BLaER1 treated with 17β-estradiol and CSF1 and Interleukin-3, amounts not matched to agents 10 nM and 100 nM (cell line): Measurements from ENCODE around the gene TM9SF2.
"Not testable (repeated sequence)": the region's sequence is repeated elsewhere in the genome, so short reads cannot be mapped to it uniquely, and the experiment has no call there.

ENCODE experiments used
- H3K27ac ChIP-seq, 11 experiments: shearing (Covaris generic); formaldehyde crosslinking; 2 replicates each; pipeline ENCODE4 v1.8.1; 2022
- H3K27me3 ChIP-seq, 11 experiments: shearing (Covaris generic); formaldehyde crosslinking; 2 replicates each; pipeline ENCODE4 v1.8.1; 2022
- H3K36me3 ChIP-seq, 11 experiments: shearing (Covaris generic); formaldehyde crosslinking; 2 replicates each; pipeline ENCODE4 v1.8.1; 2022
- H3K4me1 ChIP-seq, 10 experiments: shearing (Covaris generic); formaldehyde crosslinking; 2 replicates each; pipeline ENCODE4 v1.8.1; 2022
- H3K4me2 ChIP-seq, 11 experiments: shearing (Covaris generic); formaldehyde crosslinking; 2 replicates each; pipeline ENCODE4 v1.8.1; 2022
- H3K4me3 ChIP-seq, 10 experiments: shearing (Covaris generic); formaldehyde crosslinking; 2 replicates each; pipeline ENCODE4 v1.8.1; 2022
- H3K9ac ChIP-seq, 11 experiments: shearing (Covaris generic); formaldehyde crosslinking; 2 replicates each; pipeline ENCODE4 v1.8.1; 2022
- H3K9me3 ChIP-seq, 11 experiments: shearing (Covaris generic); formaldehyde crosslinking; replicated peaks in 1 of 11; 2 replicates each; pipeline ENCODE4 v1.8.1; 2022
- H4K20me1 ChIP-seq, 11 experiments: shearing (Covaris generic); formaldehyde crosslinking; 2 replicates each; pipeline ENCODE4 v1.8.1; 2022
- Cebpa-rat ChIP-seq, 11 experiments: shearing (Covaris generic); IDR thresholded peaks; 2 replicates each; pipeline ENCODE4 v1.8.1; 2022

Gene TM9SF2

DNA sequence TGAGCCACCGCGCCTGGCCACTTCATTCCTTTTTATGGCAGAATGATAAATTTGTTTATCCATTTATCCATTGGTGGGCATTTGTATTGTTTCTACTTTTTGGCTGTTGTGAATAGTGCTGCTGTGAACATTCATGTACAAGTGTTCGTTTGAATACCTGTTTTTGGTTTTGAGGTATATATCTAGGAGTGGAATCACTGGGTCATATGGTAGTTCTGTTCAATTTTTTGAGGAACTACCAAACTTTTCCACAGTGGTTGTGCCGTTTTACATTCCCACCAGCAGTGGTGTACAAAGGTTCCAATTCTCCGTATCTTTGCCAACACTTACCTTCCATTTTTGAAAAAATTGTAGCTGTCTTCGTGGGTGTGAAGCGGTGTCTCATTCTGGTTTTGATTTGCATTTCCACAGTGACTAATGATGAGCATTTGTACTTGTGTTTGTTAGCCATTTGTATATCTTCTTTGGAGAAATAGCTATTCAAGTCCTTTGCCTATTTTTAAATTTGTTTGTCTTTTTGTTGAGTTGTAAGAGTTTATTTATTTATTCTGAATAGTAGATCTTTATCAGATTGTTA is 55.7 kb downstream of the TM9SF2 start:
- H3K4me3 ChIP-seq: no peak overlapping the region
- H4K20me1 ChIP-seq: peaks cover 0 to 36% (median 0%) of the 10 kb centered on the region in 11 experiments; a peak in 3 of 22 replicates
- H3K27ac ChIP-seq: no peak overlapping the region
- H3K27me3 ChIP-seq: no peaks in the 10 kb centered on the region
- no peak overlapping the region for H3K4me2 ChIP-seq
- no peak overlapping the region for H3K9ac ChIP-seq
- no peaks in the 10 kb centered on the region for H3K9me3 ChIP-seq
- TF ChIP-seq Cebpa-rat (IDR thresholded peaks at IDR 0.05): no peak
- H3K36me3 ChIP-seq: peaks cover 94 to 98% (median 95%) of the 10 kb centered on the region in 11 experiments
- no peaks in the 10 kb centered on the region for H3K4me1 ChIP-seq

- no peaks in the 10 kb centered on the region for H3K9me3 ChIP-seq
- no peak overlapping the region for H3K9ac ChIP-seq
- peaks cover 0 to 36% (median 0%) of the 10 kb centered on the region in 11 experiments; a peak in 3 of 22 replicates for H4K20me1 ChIP-seq
- peaks cover 92 to 98% (median 95%) of the 10 kb centered on the region in 11 experiments for H3K36me3 ChIP-seq
- no peaks in the 10 kb centered on the region for H3K4me1 ChIP-seq
- TF ChIP-seq Cebpa-rat (IDR thresholded peaks at IDR 0.05): no peak
- no peak overlapping the region for H3K27ac ChIP-seq
- no peak overlapping the region for H3K4me3 ChIP-seq
- no peak overlapping the region for H3K4me2 ChIP-seq
- no peaks in the 10 kb centered on the region for H3K27me3 ChIP-seq
These were observed 57.4 kb downstream of the TM9SF2 start for GRCh38 chr13:99558570-99559180.

DNA sequence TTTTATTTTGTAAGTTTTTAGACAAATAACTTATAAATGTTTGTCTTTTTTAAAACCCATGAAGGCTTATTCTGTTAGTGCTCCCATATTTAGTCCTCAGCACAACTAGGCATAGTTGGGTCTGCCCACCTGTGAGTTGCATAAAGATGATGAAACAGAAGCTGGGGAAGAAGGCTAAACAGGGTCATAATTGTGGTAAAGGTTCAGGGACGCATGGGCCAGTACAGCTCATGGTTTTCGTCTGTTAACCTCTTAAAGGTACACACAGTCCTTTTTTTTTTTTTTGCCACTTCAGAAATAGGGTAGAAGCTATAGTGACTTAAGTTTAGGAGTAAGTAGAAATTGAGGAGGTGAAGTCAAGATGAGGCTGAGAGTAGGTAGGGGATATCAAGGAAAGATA is 58.3 kb downstream of the TM9SF2 start:
- Histone ChIP-seq H3K36me3 (peaks cover 92 to 98% (median 95%) of the 10 kb centered on the region in 11 experiments), H3K4me3 (no peak overlapping the region), H3K9ac (no peak overlapping the region), H3K27me3 (no peaks in the 10 kb centered on the region), H4K20me1 (peaks cover 0 to 36% (median 0%) of the 10 kb centered on the region in 11 experiments; a peak in 3 of 22 replicates), H3K27ac (no peak overlapping the region), H3K4me1 (no peaks in the 10 kb centered on the region), H3K9me3 (peaks cover 0 to 2% (median 0%) of the 10 kb centered on the region in 11 experiments; a peak in 1 of 22 replicates), H3K4me2 (no peak overlapping the region)
- TF ChIP-seq Cebpa-rat (IDR thresholded peaks at IDR 0.05): no peak

DNA sequence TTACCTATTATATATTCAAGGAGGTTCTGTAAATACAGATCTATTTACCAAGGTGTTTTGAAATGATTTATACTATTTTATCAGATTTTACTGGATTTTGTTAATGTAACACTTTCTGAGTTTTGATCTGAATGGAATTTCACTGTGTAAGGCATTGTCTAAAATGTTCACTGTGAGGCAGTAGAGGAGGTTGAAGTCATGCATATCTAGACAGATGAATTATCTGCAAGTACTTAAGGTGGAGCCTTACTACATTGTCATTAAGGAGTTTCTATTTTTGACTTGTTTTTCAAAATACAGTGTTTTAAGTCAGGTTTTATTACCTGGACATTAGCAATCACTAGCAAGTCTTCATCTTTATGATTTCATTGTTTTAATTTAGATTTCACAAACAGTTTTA is 62.1 kb downstream of the TM9SF2 start:
- Histone ChIP-seq H3K9me3 (peaks cover 21 to 41% (median 33%) of the 10 kb centered on the region in 11 experiments), H4K20me1 (peaks cover 0 to 17% (median 0%) of the 10 kb centered on the region in 11 experiments; a peak in 3 of 22 replicates), H3K4me2 (no peak overlapping the region), H3K4me1 (no peaks in the 10 kb centered on the region), H3K9ac (no peak overlapping the region), H3K4me3 (no peak overlapping the region), H3K27me3 (no peaks in the 10 kb centered on the region), H3K27ac (no peak overlapping the region), H3K36me3 (peaks cover 83 to 98% (median 92%) of the 10 kb centered on the region in 11 experiments)
- no peak for TF ChIP-seq Cebpa-rat (IDR thresholded peaks at IDR 0.05)

- Histone ChIP-seq H3K27ac (no peak overlapping the region), H3K4me3 (no peak overlapping the region), H4K20me1 (peaks cover 0 to 8% (median 0%) of the 10 kb centered on the region in 11 experiments; a peak in 2 of 22 replicates), H3K36me3 (peaks cover 73 to 88% (median 82%) of the 10 kb centered on the region in 11 experiments), H3K4me1 (no peaks in the 10 kb centered on the region), H3K4me2 (no peak overlapping the region), H3K9ac (no peak overlapping the region), H3K9me3 (peaks cover 31 to 50% (median 43%) of the 10 kb centered on the region in 11 experiments), H3K27me3 (no peaks in the 10 kb centered on the region)
- TF ChIP-seq Cebpa-rat (IDR thresholded peaks at IDR 0.05): no peak
These were observed 63.1 kb downstream of the TM9SF2 start for GRCh38 chr13:99564386-99564785.

DNA sequence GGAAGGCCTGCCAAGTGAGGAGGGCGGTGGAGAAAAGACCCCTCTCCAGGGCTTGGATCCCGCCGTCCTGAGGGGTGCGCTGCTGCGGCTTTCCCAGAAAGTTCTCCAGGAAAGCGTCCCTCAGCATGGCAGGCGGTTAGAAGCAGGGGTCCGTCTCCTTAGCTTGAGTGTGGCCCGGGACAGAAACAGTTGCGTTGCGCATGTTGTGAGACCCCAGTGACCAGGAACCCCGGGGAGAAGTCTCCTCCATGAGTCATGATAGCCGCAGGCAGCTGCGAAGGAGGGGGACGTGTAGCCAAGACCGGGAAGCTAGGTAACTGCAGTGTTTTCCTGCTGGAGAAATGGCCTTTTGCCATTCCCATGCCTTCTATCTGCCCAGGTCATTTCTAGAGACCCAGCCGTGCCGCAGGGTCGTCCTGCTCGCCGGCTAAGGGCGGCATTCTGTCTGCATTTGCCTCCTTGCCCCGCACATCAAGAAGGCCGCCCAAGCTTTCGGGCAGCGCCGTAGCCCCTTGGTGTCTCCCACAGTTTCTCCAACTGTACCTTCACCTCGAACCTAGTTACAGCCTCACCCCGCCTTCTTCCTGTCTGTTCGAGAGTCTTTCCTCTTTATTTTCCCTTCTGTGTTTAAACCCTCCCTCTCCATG is 64.3 kb downstream of the TM9SF2 start:
- TF ChIP-seq Cebpa-rat (IDR thresholded peaks at IDR 0.05): no peak
- H3K27ac ChIP-seq: no peak overlapping the region
- H3K27me3 ChIP-seq: no peaks in the 10 kb centered on the region
- no peaks in the 10 kb centered on the region for H3K4me1 ChIP-seq
- peaks cover 34 to 56% (median 50%) of the 10 kb centered on the region in 11 experiments for H3K9me3 ChIP-seq
- H3K36me3 ChIP-seq: peaks cover 61 to 76% (median 70%) of the 10 kb centered on the region in 11 experiments
- peaks cover 0 to 5% (median 0%) of the 10 kb centered on the region in 11 experiments; a peak in 2 of 22 replicates for H4K20me1 ChIP-seq
- no peak overlapping the region for H3K4me3 ChIP-seq
- no peak overlapping the region for H3K4me2 ChIP-seq
- H3K9ac ChIP-seq: no peak overlapping the region

- Histone ChIP-seq H4K20me1 (no peaks in the 10 kb centered on the region; a peak in 1 of 22 replicates), H3K36me3 (peaks cover 53 to 68% (median 62%) of the 10 kb centered on the region in 11 experiments)
These were observed 65.1 kb downstream of the TM9SF2 start for GRCh38 chr13:99566125-99567083.

GRCh38 chr13:99568901-99569300 is 67.6 kb downstream of the TM9SF2 start:
- not testable (repeated sequence) for H3K9ac ChIP-seq, H3K27ac ChIP-seq, H3K4me2 ChIP-seq, H4K20me1 ChIP-seq, H3K27me3 ChIP-seq, H3K4me1 ChIP-seq, H3K4me3 ChIP-seq
- H3K36me3 ChIP-seq: peaks cover 29 to 44% (median 37%) of the 10 kb centered on the region in 11 experiments
- peaks cover 34 to 56% (median 50%) of the 10 kb centered on the region in 11 experiments for H3K9me3 ChIP-seq

More at GRCh38 chr13:99566125-99567083, 65.1 kb downstream of the TM9SF2 start:
- Histone ChIP-seq H3K9ac (no peak overlapping the region), H3K9me3 (peaks cover 34 to 56% (median 50%) of the 10 kb centered on the region in 11 experiments), H3K27me3 (no peaks in the 10 kb centered on the region), H3K4me3 (no peak overlapping the region), H3K4me1 (no peaks in the 10 kb centered on the region), H3K4me2 (no peak overlapping the region), H3K27ac (no peak overlapping the region)
- TF ChIP-seq Cebpa-rat (IDR thresholded peaks at IDR 0.05): no peak
